IMR-90 (cell line): ENCODE results near the gene CAPN7. TPM values are rescaled to one million over a fixed set of nuclear protein-coding genes. Genes with fewer than 3 reads are reported as not detected.

Source experiments
- ATAC-seq: fragments of 200-7000 bp; cut with Tn5 transposase; 2 replicates; pipeline ENCODE4 v1.9.1; 2020; ENCODE audit warnings: low read depth, mild to moderate bottlenecking, moderate library complexity
- BruUV-seq: library from RNA; stranded (reverse); fragments of 400-500 nt; replicated peaks from 2 replicates; lab custom pipeline; 2021; lab: Mats Ljungman, UMichigan
- CTCF ChIA-PET: fragments of 300-600 bp; formaldehyde crosslinking; extraction: SDS; loops from one replicate; lab custom pipeline; 2021; ENCODE audit warnings: antibody characterized with exemption; lab: Yijun Ruan, JAX
- POLR2A ChIA-PET: fragments of 300-600 bp; sonication (Branson Sonifier 250); formaldehyde crosslinking; loops from one replicate; lab custom pipeline; 2022; ENCODE audit warnings: antibody characterized with exemption; ENCODE audit not compliant: unreplicated experiment; lab: Charles Lee
- DNase-seq: peaks from one replicate; pipeline ENCODE4 v3.0.0; 2013
- H2AFZ ChIP-seq: replicated peaks from 2 replicates; pipeline ENCODE3; 2013; ENCODE audit warnings: low read length, mild to moderate bottlenecking; ENCODE audit not compliant: poor library complexity
- H2AK5ac ChIP-seq: 2 replicates; pipeline ENCODE4 v1.6.1; 2013; ENCODE audit warnings: low read depth, low read length, inconsistent platforms
- H2AK9ac ChIP-seq: replicated peaks from 2 replicates; pipeline ENCODE3; 2013; ENCODE audit warnings: mild to moderate bottlenecking, low read depth, low read length, moderate library complexity; ENCODE audit not compliant: poor library complexity
- H2BK120ac ChIP-seq: 2 replicates; pipeline ENCODE4 v1.6.1; 2013; ENCODE audit warnings: low read depth, low read length, inconsistent platforms
- H2BK15ac ChIP-seq: 3 replicates; pipeline ENCODE4 v1.6.1; 2013; ENCODE audit warnings: low read depth, low read length, inconsistent platforms
- H2BK20ac ChIP-seq: 2 replicates; pipeline ENCODE4 v1.6.1; 2013; ENCODE audit warnings: low read depth, mild to moderate bottlenecking, inconsistent platforms, low read length, moderate library complexity
- H2BK5ac ChIP-seq: 2 replicates; pipeline ENCODE4 v1.6.1; 2013; ENCODE audit warnings: mild to moderate bottlenecking, low read depth, low read length, inconsistent platforms; ENCODE audit not compliant: poor library complexity, severe bottlenecking
- H3K14ac ChIP-seq: replicated peaks from 2 replicates; pipeline ENCODE4 v1.6.1; 2013; ENCODE audit warnings: low read depth, low read length, inconsistent platforms
- H3K18ac ChIP-seq: 2 replicates; pipeline ENCODE4 v1.6.1; 2013; ENCODE audit warnings: low read depth, low read length, control low read depth
- H3K23ac ChIP-seq: 2 replicates; pipeline ENCODE4 v1.6.1; 2013; ENCODE audit warnings: low read depth, low read length, inconsistent platforms
- H3K27ac ChIP-seq: 2 replicates; pipeline ENCODE4 v1.5.1; 2013; ENCODE audit warnings: mild to moderate bottlenecking, control low read depth, low read length; ENCODE audit not compliant: insufficient read depth
- H3K27me3 ChIP-seq: 2 replicates; pipeline ENCODE4 v1.6.1; 2013; ENCODE audit warnings: low read length; ENCODE audit not compliant: control insufficient read depth, insufficient read depth
- H3K36me3 ChIP-seq: 2 replicates; pipeline ENCODE4 v1.6.1; 2013; ENCODE audit warnings: low read length, mixed read lengths; ENCODE audit not compliant: control insufficient read depth, insufficient read depth
- H3K4ac ChIP-seq: 2 replicates; pipeline ENCODE4 v1.6.1; 2013; ENCODE audit warnings: low read depth, low read length, inconsistent platforms
- H3K4me1 ChIP-seq: 2 replicates; pipeline ENCODE4 v1.6.1; 2013; ENCODE audit warnings: low read length, mixed read lengths; ENCODE audit not compliant: control insufficient read depth, insufficient read depth
- H3K4me2 ChIP-seq: 2 replicates; pipeline ENCODE4 v1.6.1; 2013; ENCODE audit warnings: low read depth, mild to moderate bottlenecking, control low read depth, low read length, moderate library complexity
- H3K4me3 ChIP-seq: 2 replicates; pipeline ENCODE4 v1.5.1; 2013; ENCODE audit warnings: low read depth, mild to moderate bottlenecking, control low read depth, low read length, moderate library complexity; ENCODE audit not compliant: insufficient read depth
- H3K56ac ChIP-seq: 2 replicates; pipeline ENCODE4 v1.6.1; 2013; ENCODE audit warnings: low read length, inconsistent platforms; ENCODE audit not compliant: insufficient read depth; ENCODE audit errors: extremely low read depth
- H3K79me1 ChIP-seq, 2 experiments: 2 replicates each; pipeline ENCODE4 v1.6.1; 2013; ENCODE audit warnings: low read length in 2 of 2, inconsistent platforms in 1 of 2, low read depth in 1 of 2
- H3K9ac ChIP-seq: 2 replicates; pipeline ENCODE4 v1.6.1; 2013; ENCODE audit warnings: low read depth, low read length, control low read depth
- H3K9me1 ChIP-seq: 2 replicates; pipeline ENCODE4 v1.6.1; 2013; ENCODE audit warnings: low read length, inconsistent platforms; ENCODE audit not compliant: insufficient read depth
- H3K9me3 ChIP-seq: 2 replicates; pipeline ENCODE4 v1.6.1; 2013; ENCODE audit warnings: low read length; ENCODE audit not compliant: control insufficient read depth, insufficient read depth
- H4K20me1 ChIP-seq: 2 replicates; pipeline ENCODE4 v1.6.1; 2013; ENCODE audit warnings: low read length, inconsistent platforms; ENCODE audit not compliant: insufficient read depth
- H4K5ac ChIP-seq: 2 replicates; pipeline ENCODE4 v1.6.1; 2013; ENCODE audit warnings: mild to moderate bottlenecking, low read depth, low read length, control low read depth
- H4K8ac ChIP-seq, 2 experiments: 2 replicates each; pipeline ENCODE4 v1.6.1; 2013; ENCODE audit warnings: low read depth in 2 of 2, low read length in 2 of 2, control low read depth in 1 of 2, inconsistent platforms in 1 of 2
- H4K91ac ChIP-seq: 2 replicates; pipeline ENCODE4 v1.6.1; 2013; ENCODE audit warnings: low read depth, low read length, inconsistent platforms; ENCODE audit not compliant: insufficient read depth
- BHLHE40 ChIP-seq: fragments of 150-350 bp; IDR thresholded peaks from 2 replicates; pipeline ENCODE4 v1.6.1; 2016; ENCODE audit warnings: mild to moderate bottlenecking, low read depth, low read length
- CEBPB ChIP-seq: IDR thresholded peaks from 2 replicates; pipeline ENCODE4 v1.6.1; 2012; ENCODE audit warnings: low read depth, low read length, improper control_type of control experiment
- CHD1 ChIP-seq: IDR thresholded peaks from 2 replicates; pipeline ENCODE4 v1.6.1; 2012; ENCODE audit warnings: low read depth, low read length, improper control_type of control experiment
- FOS ChIP-seq: fragments of 150-350 bp; IDR thresholded peaks from 2 replicates; pipeline ENCODE4 v1.6.1; 2016; ENCODE audit warnings: low read depth, low read length
- MAFK ChIP-seq: IDR thresholded peaks from 2 replicates; pipeline ENCODE4 v1.6.1; 2012; ENCODE audit warnings: low read depth, low read length, improper control_type of control experiment
- MAZ ChIP-seq: IDR thresholded peaks from 2 replicates; pipeline ENCODE4 v1.6.1; 2012; ENCODE audit warnings: low read depth, mild to moderate bottlenecking, low read length, improper control_type of control experiment, moderate library complexity, borderline replicate concordance
- MXI1 ChIP-seq: IDR thresholded peaks from 2 replicates; pipeline ENCODE4 v1.6.1; 2012; ENCODE audit warnings: low read depth, mild to moderate bottlenecking, low read length, moderate library complexity, borderline replicate concordance
- NFE2L2 ChIP-seq: fragments of 150-350 bp; IDR thresholded peaks from 2 replicates; pipeline ENCODE4 v1.6.1; 2016; ENCODE audit warnings: low read depth, mild to moderate bottlenecking, low read length
- POLR2A ChIP-seq: IDR thresholded peaks from 2 replicates; pipeline ENCODE4 v1.6.1; 2012; ENCODE audit warnings: mild to moderate bottlenecking, low read depth, low read length
- RAD21 ChIP-seq: IDR thresholded peaks from 2 replicates; pipeline ENCODE4 v1.6.1; 2012; ENCODE audit warnings: low read length, improper control_type of control experiment
- RCOR1 ChIP-seq: IDR thresholded peaks from 2 replicates; pipeline ENCODE4 v1.6.1; 2012; ENCODE audit warnings: mild to moderate bottlenecking, low read length, improper control_type of control experiment; ENCODE audit not compliant: insufficient replicate concordance
- RFX5 ChIP-seq: IDR thresholded peaks from 2 replicates; pipeline ENCODE4 v1.8.0; 2012; ENCODE audit warnings: low read depth, mild to moderate bottlenecking, low read length, moderate library complexity
- SMC3 ChIP-seq: fragments of 150-350 bp; IDR thresholded peaks from 2 replicates; pipeline ENCODE4 v1.6.1; 2016; ENCODE audit warnings: low read depth, mild to moderate bottlenecking, antibody characterized with exemption, low read length, moderate library complexity
- dilution Hi-C: fragments of 300-500 bp; cut with HindIII; formaldehyde crosslinking; loops from one replicate; pipeline ENCODE4 v1.14.3; 2018; ENCODE audit warnings: low sequenced_read_pairs; ENCODE audit not compliant: unreplicated experiment
- in situ Hi-C: fragments of 300-500 bp; cut with MboI; formaldehyde crosslinking; loops from 3 replicates; pipeline ENCODE4 v1.14.3; 2019; ENCODE audit warnings: low sequenced_read_pairs, inconsistent platforms, mixed read lengths
- intact Hi-C: fragments of 100-400 bp; cut with micrococcal nuclease; formaldehyde crosslinking; loops from 2 replicates; pipeline ENCODE4 v1.10.0; 2022
- polyA plus RNA-seq, 3 experiments: library from polyadenylated mRNA; depleted of rRNA; stranded (reverse); fragments of >200 nt; gene quantifications; 2 replicates each; pipeline ENCODE4 v1.2.3, GENCODE V29; 2012; ENCODE audit warnings: low replicate concordance in 1 of 3
- total RNA-seq: library from RNA; depleted of rRNA; stranded (reverse); fragments of >200 nt; gene quantifications from 2 replicates; pipeline ENCODE4 v1.2.3, GENCODE V29; 2012
- TF ChIP-seq, protein P1 (sequence below): conservative IDR thresholded peaks from 2 replicates; pipeline ENCODE4 v1.5.1; 2012; ENCODE audit warnings: mild to moderate bottlenecking, low read depth, low read length, improper control_type of control experiment
- TF ChIP-seq, protein P2 (sequence below): fragments of 150-350 bp; IDR thresholded peaks from 2 replicates; pipeline ENCODE4 v1.6.1; 2016; ENCODE audit warnings: low read depth, mild to moderate bottlenecking, low read length, moderate library complexity, borderline replicate concordance
- TF ChIP-seq, protein P3 (sequence below): fragments of 150-350 bp; IDR thresholded peaks from 2 replicates; pipeline ENCODE4 v1.6.1; 2017; ENCODE audit warnings: mild to moderate bottlenecking, antibody characterized with exemption, low read length, low read depth

The CAPN7 gene
- total and polyA plus RNA-seq, 2 of the 4 experiments (the other 2 are of a cell fraction): 14.5 to 21.3 TPM

DNA sequence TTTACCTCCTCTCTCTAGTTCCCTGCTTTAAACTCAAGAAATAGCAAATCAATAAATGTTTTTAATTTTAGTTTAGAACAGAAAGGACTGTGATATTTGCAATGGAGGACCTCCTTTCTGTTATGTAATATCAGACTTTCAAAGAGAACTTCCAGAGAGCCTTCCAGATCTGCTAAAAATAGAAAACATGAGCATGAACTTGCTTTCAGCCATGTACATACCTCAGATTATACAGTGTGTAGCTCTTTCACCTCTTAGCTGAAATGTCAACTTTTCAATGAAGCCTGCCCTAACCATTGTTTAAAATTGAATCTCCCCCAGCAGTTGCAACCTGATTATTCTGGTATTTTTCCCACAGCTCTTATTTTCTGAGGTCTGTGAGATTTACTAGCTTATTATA, 12.6 kb downstream of the CAPN7 start:
- Histone ChIP-seq H4K5ac (no peak overlapping the region), H2AK5ac (no peak overlapping the region), H3K14ac (no peak overlapping the region), H3K9me3 (no peaks in the 10 kb centered on the region), H2BK5ac (no peak overlapping the region), H3K18ac (no peak overlapping the region), H4K91ac (no peak overlapping the region), H2BK120ac (no peak overlapping the region), H2BK20ac (no peak overlapping the region), H3K27ac (no peak overlapping the region), H2BK15ac (no peak overlapping the region), H4K8ac (no peak overlapping the region), H3K4me1 (no peaks in the 10 kb centered on the region), H3K9ac (no peak overlapping the region), H3K27me3 (no peaks in the 10 kb centered on the region), H3K4me3 (no peak overlapping the region), H2AK9ac (no peak overlapping the region), H3K4ac (no peak overlapping the region), H2AFZ (no peak overlapping the region), H3K23ac (no peak overlapping the region), H3K56ac (no peak overlapping the region), H3K4me2 (no peak overlapping the region), H3K36me3 (peaks cover 46% of the 10 kb centered on the region), H4K20me1 (peaks cover 7% of the 10 kb centered on the region; the same call in 1 of the 2 replicates), H3K9me1 (no peaks in the 10 kb centered on the region; the same call in 1 of the 2 replicates), H3K79me1 (peaks cover 26 to 27% of the 10 kb centered on the region in 2 experiments)
- in situ Hi-C loops (loop anchor here (25.0 kb wide), 1 partner anchor 281 kb away; the partner anchor contains the start of gene NR2C2), intact Hi-C loops (loop anchor here (5.0 kb wide), 1 partner anchor 34 kb away; no protein-coding TSS in a partner anchor), dilution Hi-C loops (no loop called here)
- POLR2A ChIA-PET: no interaction called here
- DNase-seq (no peak), ATAC-seq (no peak)
- TF ChIP-seq RCOR1 (no peak), FOS (no peak), CEBPB (no peak), MAFK (no peak), RAD21 (no peak), MAZ (no peak), NFE2L2 (no peak), CHD1 (no peak), RFX5 (no peak), BHLHE40 (no peak), MXI1 (no peak), SMC3 (no peak), POLR2A (no peak)
- TF ChIP-seq, protein P1, sequence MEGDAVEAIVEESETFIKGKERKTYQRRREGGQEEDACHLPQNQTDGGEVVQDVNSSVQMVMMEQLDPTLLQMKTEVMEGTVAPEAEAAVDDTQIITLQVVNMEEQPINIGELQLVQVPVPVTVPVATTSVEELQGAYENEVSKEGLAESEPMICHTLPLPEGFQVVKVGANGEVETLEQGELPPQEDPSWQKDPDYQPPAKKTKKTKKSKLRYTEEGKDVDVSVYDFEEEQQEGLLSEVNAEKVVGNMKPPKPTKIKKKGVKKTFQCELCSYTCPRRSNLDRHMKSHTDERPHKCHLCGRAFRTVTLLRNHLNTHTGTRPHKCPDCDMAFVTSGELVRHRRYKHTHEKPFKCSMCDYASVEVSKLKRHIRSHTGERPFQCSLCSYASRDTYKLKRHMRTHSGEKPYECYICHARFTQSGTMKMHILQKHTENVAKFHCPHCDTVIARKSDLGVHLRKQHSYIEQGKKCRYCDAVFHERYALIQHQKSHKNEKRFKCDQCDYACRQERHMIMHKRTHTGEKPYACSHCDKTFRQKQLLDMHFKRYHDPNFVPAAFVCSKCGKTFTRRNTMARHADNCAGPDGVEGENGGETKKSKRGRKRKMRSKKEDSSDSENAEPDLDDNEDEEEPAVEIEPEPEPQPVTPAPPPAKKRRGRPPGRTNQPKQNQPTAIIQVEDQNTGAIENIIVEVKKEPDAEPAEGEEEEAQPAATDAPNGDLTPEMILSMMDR: no peak
- TF ChIP-seq, protein P2, sequence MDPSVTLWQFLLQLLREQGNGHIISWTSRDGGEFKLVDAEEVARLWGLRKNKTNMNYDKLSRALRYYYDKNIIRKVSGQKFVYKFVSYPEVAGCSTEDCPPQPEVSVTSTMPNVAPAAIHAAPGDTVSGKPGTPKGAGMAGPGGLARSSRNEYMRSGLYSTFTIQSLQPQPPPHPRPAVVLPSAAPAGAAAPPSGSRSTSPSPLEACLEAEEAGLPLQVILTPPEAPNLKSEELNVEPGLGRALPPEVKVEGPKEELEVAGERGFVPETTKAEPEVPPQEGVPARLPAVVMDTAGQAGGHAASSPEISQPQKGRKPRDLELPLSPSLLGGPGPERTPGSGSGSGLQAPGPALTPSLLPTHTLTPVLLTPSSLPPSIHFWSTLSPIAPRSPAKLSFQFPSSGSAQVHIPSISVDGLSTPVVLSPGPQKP: no peak
- TF ChIP-seq, protein P3, sequence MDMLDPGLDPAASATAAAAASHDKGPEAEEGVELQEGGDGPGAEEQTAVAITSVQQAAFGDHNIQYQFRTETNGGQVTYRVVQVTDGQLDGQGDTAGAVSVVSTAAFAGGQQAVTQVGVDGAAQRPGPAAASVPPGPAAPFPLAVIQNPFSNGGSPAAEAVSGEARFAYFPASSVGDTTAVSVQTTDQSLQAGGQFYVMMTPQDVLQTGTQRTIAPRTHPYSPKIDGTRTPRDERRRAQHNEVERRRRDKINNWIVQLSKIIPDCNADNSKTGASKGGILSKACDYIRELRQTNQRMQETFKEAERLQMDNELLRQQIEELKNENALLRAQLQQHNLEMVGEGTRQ: no peak
- CTCF ChIA-PET: interaction anchor here (0.6 to 2.2 kb wide), 2 partner anchors 15 to 398 kb away, joined by 3 to 6 read pairs; no protein-coding TSS in a partner anchor
- BruUV-seq: no TSS peak
